H9 (cell line): ENCODE measurements around the gene LRP2. TPM values are rescaled to one million over a fixed set of nuclear protein-coding genes. Genes with fewer than 3 reads are reported as not detected.

ENCODE experiments used
- DNase-seq: peaks from one replicate; pipeline ENCODE4 v3.0.0-alpha.2; 2017
- H2AFZ ChIP-seq: one replicate; pipeline ENCODE4 v1.6.1; 2013; ENCODE audit warnings: mild to moderate bottlenecking, low read length, control low read depth, moderate library complexity
- H2AK5ac ChIP-seq: 2 replicates; pipeline ENCODE4 v1.6.1; 2013; ENCODE audit warnings: low read length, control low read depth, mixed read lengths; ENCODE audit not compliant: insufficient read length
- H2BK120ac ChIP-seq: one replicate; pipeline ENCODE4 v1.6.1; 2013; ENCODE audit warnings: low read depth, mild to moderate bottlenecking, low read length, control low read depth, inconsistent platforms; ENCODE audit not compliant: poor library complexity, severe bottlenecking
- H2BK12ac ChIP-seq: 2 replicates; pipeline ENCODE4 v1.6.1; 2013; ENCODE audit warnings: low read length, control low read depth, mixed read lengths, low read depth; ENCODE audit not compliant: insufficient read length
- H2BK15ac ChIP-seq: 2 replicates; pipeline ENCODE4 v1.6.1; 2013; ENCODE audit warnings: low read depth, low read length, control low read depth
- H2BK20ac ChIP-seq: one replicate; pipeline ENCODE4 v1.6.1; 2013; ENCODE audit warnings: low read depth, mild to moderate bottlenecking, low read length, control low read depth, inconsistent platforms; ENCODE audit not compliant: poor library complexity, severe bottlenecking
- H2BK5ac ChIP-seq: 2 replicates; pipeline ENCODE4 v1.6.1; 2013; ENCODE audit warnings: low read length, control low read depth, mixed read lengths; ENCODE audit not compliant: insufficient read length
- H3K14ac ChIP-seq: 2 replicates; pipeline ENCODE4 v1.6.1; 2013; ENCODE audit warnings: low read length, control low read depth; ENCODE audit not compliant: insufficient read depth
- H3K18ac ChIP-seq: 2 replicates; pipeline ENCODE4 v1.6.1; 2013; ENCODE audit warnings: low read depth, mild to moderate bottlenecking, mixed read lengths, low read length, control low read depth; ENCODE audit not compliant: insufficient read length
- H3K23ac ChIP-seq: 2 replicates; pipeline ENCODE4 v1.6.1; 2013; ENCODE audit warnings: low read length, control low read depth, mixed read lengths, low read depth; ENCODE audit not compliant: insufficient read length
- H3K23me2 ChIP-seq: 2 replicates; pipeline ENCODE4 v1.6.1; 2013; ENCODE audit warnings: low read depth, mild to moderate bottlenecking, mixed read lengths, low read length, control low read depth; ENCODE audit not compliant: insufficient read length, poor library complexity, severe bottlenecking
- H3K27ac ChIP-seq: 2 replicates; pipeline ENCODE4 v1.5.1; 2013; ENCODE audit warnings: low read length, control low read depth, mixed read lengths, low read depth; ENCODE audit not compliant: insufficient read length
- H3K27me3 ChIP-seq: 2 replicates; pipeline ENCODE4 v1.6.1; 2013; ENCODE audit warnings: low read length, control low read depth, inconsistent platforms; ENCODE audit not compliant: insufficient read depth
- H3K4ac ChIP-seq: 2 replicates; pipeline ENCODE4 v1.6.1; 2013; ENCODE audit warnings: low read depth, mild to moderate bottlenecking, control low read depth, inconsistent platforms, low read length, moderate library complexity
- H3K4me1 ChIP-seq: 2 replicates; pipeline ENCODE4 v1.6.1; 2013; ENCODE audit warnings: low read length, control low read depth, inconsistent platforms; ENCODE audit not compliant: insufficient read depth
- H3K4me2 ChIP-seq: 2 replicates; pipeline ENCODE4 v1.6.1; 2013; ENCODE audit warnings: low read length, control low read depth, mixed read lengths; ENCODE audit not compliant: insufficient read length, insufficient read depth
- H3K56ac ChIP-seq: 2 replicates; pipeline ENCODE4 v1.6.1; 2013; ENCODE audit warnings: low read depth, mild to moderate bottlenecking, mixed read lengths, low read length, control low read depth; ENCODE audit not compliant: insufficient read length
- H3K79me1 ChIP-seq: 2 replicates; pipeline ENCODE4 v1.6.1; 2013; ENCODE audit warnings: low read depth, mild to moderate bottlenecking, moderate library complexity, low read length, control low read depth, inconsistent platforms; ENCODE audit not compliant: insufficient read depth, poor library complexity, severe bottlenecking
- H3K79me2 ChIP-seq: 2 replicates; pipeline ENCODE4 v1.6.1; 2013; ENCODE audit warnings: low read length, control low read depth, inconsistent platforms; ENCODE audit not compliant: insufficient read depth
- H3K9ac ChIP-seq: 2 replicates; pipeline ENCODE4 v1.6.1; 2013; ENCODE audit warnings: low read length, control low read depth, mixed read lengths; ENCODE audit not compliant: insufficient read length; ENCODE audit errors: extremely low read depth
- H3K9me3 ChIP-seq: one replicate; pipeline ENCODE4 v1.6.1; 2013; ENCODE audit warnings: low read depth, low read length, inconsistent platforms; ENCODE audit not compliant: control insufficient read depth
- H3T11ph ChIP-seq: one replicate; pipeline ENCODE4 v1.6.1; 2013; ENCODE audit warnings: mild to moderate bottlenecking, low read length, control low read depth, inconsistent platforms
- H4K20me1 ChIP-seq: one replicate; pipeline ENCODE4 v1.6.1; 2013; ENCODE audit not compliant: control insufficient read depth, insufficient read length, insufficient read depth
- H4K5ac ChIP-seq: 2 replicates; pipeline ENCODE4 v1.6.1; 2013; ENCODE audit warnings: low read depth, mild to moderate bottlenecking, mixed read lengths, low read length, control low read depth; ENCODE audit not compliant: insufficient read length
- H4K8ac ChIP-seq: replicated peaks from 2 replicates; pipeline ENCODE4 v1.6.1; 2013; ENCODE audit warnings: low read length, control low read depth, mixed read lengths, low read depth; ENCODE audit not compliant: insufficient read length
- H4K91ac ChIP-seq: 2 replicates; pipeline ENCODE4 v1.6.1; 2013; ENCODE audit warnings: low read depth, mild to moderate bottlenecking, moderate library complexity, mixed read lengths, low read length, control low read depth; ENCODE audit not compliant: insufficient read length
- H3K27ac Mint-ChIP-seq, 3 experiments: 2 replicates in 2 of 3; 3 replicates in 1 of 3; pipeline ENCODE4 v1.8.0; 2020 to 2021; ENCODE audit warnings: mixed read lengths in 3 of 3, mild to moderate bottlenecking in 1 of 3, moderate library complexity in 1 of 3
- H3K27me3 Mint-ChIP-seq: 2 replicates; pipeline ENCODE4 v1.8.0; 2021; ENCODE audit warnings: low read depth, mild to moderate bottlenecking, moderate library complexity, mixed read lengths
- H3K36me3 Mint-ChIP-seq, 3 experiments: 2 replicates in 2 of 3; 3 replicates in 1 of 3; pipeline ENCODE4 v1.8.0; 2020 to 2021; ENCODE audit warnings: low read depth in 3 of 3, mixed read lengths in 3 of 3; ENCODE audit not compliant: insufficient read depth in 1 of 3
- H3K4me1 Mint-ChIP-seq, 2 experiments: 2 replicates each; pipeline ENCODE4 v1.8.0; 2020; ENCODE audit warnings: mixed read lengths in 2 of 2
- H3K4me3 Mint-ChIP-seq, 2 experiments: 2 replicates in 1 of 2; 3 replicates in 1 of 2; pipeline ENCODE4 v1.8.0; 2020 to 2021; ENCODE audit warnings: mild to moderate bottlenecking in 2 of 2, mixed read lengths in 2 of 2, moderate library complexity in 1 of 2
- H3K9me3 Mint-ChIP-seq, 2 experiments: 2 replicates in 1 of 2; 3 replicates in 1 of 2; pipeline ENCODE4 v1.8.0; 2020; ENCODE audit warnings: mild to moderate bottlenecking in 2 of 2, mixed read lengths in 2 of 2, moderate library complexity in 1 of 2
- CTCF ChIP-seq: fragments of 200-600 bp; sonication (generic); conservative IDR thresholded peaks from 3 replicates; pipeline ENCODE4 v1.8.0; 2021; ENCODE audit warnings: antibody characterized with exemption, mild to moderate bottlenecking
- WGBS: extraction: QIAGEN DNeasy Blood & Tissue Kit; methylation state at CpG from one replicate; pipeline ENCODE4 v1.1.7; 2013; ENCODE audit warnings: missing lambda C conversion rate, low lambda C conversion rate, mixed read lengths; ENCODE audit not compliant: insufficient read length; ENCODE audit errors: extremely low coverage; 5-methylcytosine and 5-hydroxymethylcytosine counted together
- total RNA-seq: library from RNA; stranded (reverse); gene quantifications from 2 replicates; pipeline ENCODE4 v1.2.1, GENCODE V29; 2021

The LRP2 gene
- total RNA-seq, 1 experiment from 2014 or later, result 1.4 TPM

GRCh38 chr2:169139145-169139544 is 223.2 kb downstream of the LRP2 start:
- no peak overlapping the region for H4K8ac ChIP-seq
- H2BK20ac ChIP-seq, result no peak overlapping the region
- no peak overlapping the region for H2BK120ac ChIP-seq
- no peak overlapping the region for H3K27ac Mint-ChIP-seq
- H4K5ac ChIP-seq, result no peak overlapping the region
- H3K9me3 ChIP-seq, result no peaks in the 10 kb centered on the region
- H4K20me1 ChIP-seq, result no peaks in the 10 kb centered on the region
- no peak overlapping the region for H4K91ac ChIP-seq
- no peaks in the 10 kb centered on the region for H3K23me2 ChIP-seq
- H3K36me3 Mint-ChIP-seq, result no peaks in the 10 kb centered on the region
- DNase-seq, result no peak
- peaks cover 2% of the 10 kb centered on the region; the same call in 1 of the 2 replicates for H3K4me1 ChIP-seq
- H3K27me3 ChIP-seq, result no peaks in the 10 kb centered on the region
- H3K23ac ChIP-seq, result no peak overlapping the region
- H3K56ac ChIP-seq, result no peak overlapping the region
- H3K79me1 ChIP-seq, result no peaks in the 10 kb centered on the region
- no peak overlapping the region for H3K9ac ChIP-seq
- H2BK12ac ChIP-seq, result no peak overlapping the region
- H3K9me3 Mint-ChIP-seq, result no peaks in the 10 kb centered on the region
- no peaks in the 10 kb centered on the region for H3K79me2 ChIP-seq
- no CpG with 5 or more reads among the region's 7 CpGs for WGBS
- H2AK5ac ChIP-seq, result no peak overlapping the region
- H3K4me1 Mint-ChIP-seq, result peaks cover 34 to 37% of the 10 kb centered on the region in 2 experiments
- H2BK15ac ChIP-seq, result no peak overlapping the region
- no peak overlapping the region for H3K14ac ChIP-seq
- H3K4me3 Mint-ChIP-seq, result no peak overlapping the region
- H3K18ac ChIP-seq, result no peak overlapping the region
- H3K4ac ChIP-seq, result no peak overlapping the region
- H2AFZ ChIP-seq, result no peak overlapping the region
- H3K27me3 Mint-ChIP-seq, result no peaks in the 10 kb centered on the region; the same call in 1 of the 2 replicates
- H2BK5ac ChIP-seq, result no peak overlapping the region
- no peak overlapping the region for H3K27ac ChIP-seq
- TF ChIP-seq CTCF, result no peak
- no peak overlapping the region for H3T11ph ChIP-seq
- H3K4me2 ChIP-seq, result no peak overlapping the region
